ENCODE measurements around the gene TMED1. TPM values are rescaled to one million over a fixed set of nuclear protein-coding genes. Genes with fewer than 3 reads are reported as not detected.

TMED1 gene
- total and polyA plus RNA-seq, 9 of the 15 experiments (the other 6 are each of a cell fraction or from before 2014, with no cell fraction given): 0.86 to 30.2 (median 23.5) TPM

- Histone ChIP-seq H3K9me3 (replicated peaks; ENCODE audit: control insufficient read depth, insufficient read depth, low read depth, low read length) (peaks cover 13% of the 10 kb centered on the region), H3K4me3 (peak overlapping the region; percentile 63), H2AFZ (ENCODE audit: low read depth, low read length) (peak overlapping the region; percentile 73), H4K20me1 (replicated peaks; ENCODE audit: control insufficient read depth, insufficient read depth, low read length) (peaks cover 7% of the 10 kb centered on the region; the same call in 1 of the 2 replicates), H3K27me3 (ENCODE audit: control insufficient read depth in 2 of 2, insufficient read depth in 2 of 2, low read length in 2 of 2) (no peaks in the 10 kb centered on the region), H3K9me1 (ENCODE audit: control insufficient read depth, insufficient read depth, low read length) (no peaks in the 10 kb centered on the region), H3K4me2 (ENCODE audit: insufficient read depth, low read length) (peak overlapping the region; percentile 95), H3K4me1 (replicated peaks in 1 of 2; ENCODE audit: control insufficient read depth in 2 of 2, insufficient read depth in 2 of 2, low read length in 2 of 2) (peaks cover 17 to 56% of the 10 kb centered on the region in 2 experiments; a peak in 4 of 5 replicates), H3K79me2 (ENCODE audit: control insufficient read depth, insufficient read depth, low read length) (peaks cover 7% of the 10 kb centered on the region; the same call in 2 of the 3 replicates), H3K9ac (ENCODE audit: insufficient read depth in 1 of 2, low read depth in 2 of 2, low read length in 2 of 2) (peak overlapping the region; percentile 92 to 93), H3K27ac (ENCODE audit: extremely low read depth, low read depth, low read length) (peak overlapping the region; percentile 80), H3K36me3 (ENCODE audit: control insufficient read depth, insufficient read depth, low read length) (peaks cover 48% of the 10 kb centered on the region; the same call in 2 of the 3 replicates)
- ChIA-PET CTCF (ENCODE audit: low intra/inter-chr PET ratio) (no interaction called here), POLR2A (interaction anchor here (0.6 to 7.4 kb wide), 15 partner anchors 9 to 238 kb away, joined by 3 to 58 read pairs (median 4); partner anchors contain the start of genes DNM2 and QTRT1)
- TSS peak; percentile 68 for BruUV-seq (replicated peaks)
- in situ Hi-C loops (cut with MboI) (no loop called here), intact Hi-C loops (cut with micrococcal nuclease) (no loop called here)
- ATAC-seq: peak; percentile 90
- 5% methylated on average over 28 of the region's 32 CpGs for WGBS (ENCODE audit: insufficient coverage, low coverage, missing lambda C conversion rate)
- DNase-seq (ENCODE audit: extremely low read depth in 1 of 4, low spot score in 3 of 4): peak in 3 of 4 experiments; percentile 47 to 99 (median 49)
- peak; percentile 99 for FAIRE-seq
- TF ChIP-seq ZNF668 (CRISPR knock-in tag; IDR thresholded peaks at IDR 0.05) (no peak), LEF1 (IDR thresholded peaks at IDR 0.05) (no peak), FOXP1 (CRISPR knock-in tag; IDR thresholded peaks at IDR 0.05) (peak; percentile 77; the same call in 1 of the 2 replicates), TFAP4 (CRISPR knock-in tag; IDR thresholded peaks at IDR 0.05; ENCODE audit: borderline replicate concordance) (peak; percentile 75), HDAC6 (IDR thresholded peaks at IDR 0.05; ENCODE audit: low read depth, low read length) (no peak), ZNF384 (IDR thresholded peaks at IDR 0.05; ENCODE audit: low read depth, low read length) (no peak), FOXK1 (CRISPR knock-in tag; IDR thresholded peaks at IDR 0.05; ENCODE audit: borderline replicate concordance) (no peak; the same call in 1 of the 2 replicates), TEAD4 (IDR thresholded peaks at IDR 0.05; ENCODE audit: low read length) (no peak), TEAD4 (CRISPR knock-in tag; IDR thresholded peaks at IDR 0.05; ENCODE audit: borderline replicate concordance) (no peak), NFRKB (IDR thresholded peaks at IDR 0.05; ENCODE audit: low read depth) (no peak), MTA3 (IDR thresholded peaks at IDR 0.05; ENCODE audit: borderline replicate concordance) (peak; percentile 26; the same call in 1 of the 2 replicates), ZNF347 (CRISPR knock-in tag; IDR thresholded peaks at IDR 0.05; ENCODE audit: low read depth) (no peak), FOS (IDR thresholded peaks at IDR 0.05; ENCODE audit: extremely low read depth, insufficient read length) (peak; percentile 74), ZNF133 (CRISPR knock-in tag; IDR thresholded peaks at IDR 0.05) (no peak), SREBF2 (CRISPR knock-in tag; IDR thresholded peaks at IDR 0.05) (no peak), BDP1 (IDR thresholded peaks at IDR 0.05; ENCODE audit: insufficient read depth, insufficient read length) (no peak), ZNF740 (CRISPR knock-in tag; IDR thresholded peaks at IDR 0.05) (0 out of 2 replicates have a peak, but pooled peaks have one; percentile 33), ZNF740 (tag; IDR thresholded peaks at IDR 0.05) (no peak), ZKSCAN1 (IDR thresholded peaks at IDR 0.05; ENCODE audit: low read depth, low read length) (no peak), GABPB1 (CRISPR knock-in tag; IDR thresholded peaks at IDR 0.05) (no peak), BRCA1 (IDR thresholded peaks at IDR 0.05) (no peak), BRCA1 (CRISPR knock-in tag; IDR thresholded peaks at IDR 0.05) (no peak)
These were observed 791 bp downstream of the TMED1 start for GRCh38 chr19:10835089-10835753.

Data from K562 (cell line).